CD4-positive, alpha-beta T cell treated with Interleukin-17A for 4 hours (primary cell): ENCODE data around the gene POP7.
"Not testable (repeated sequence)": the region's sequence is repeated elsewhere in the genome, so short reads cannot be mapped to it uniquely, and the experiment has no call there.

Experiments
- DNase-seq: peaks from one replicate; pipeline ENCODE4 v3.0.0-alpha.2; 2020; ENCODE audit warnings: mixed read lengths

POP7 gene

DNA sequence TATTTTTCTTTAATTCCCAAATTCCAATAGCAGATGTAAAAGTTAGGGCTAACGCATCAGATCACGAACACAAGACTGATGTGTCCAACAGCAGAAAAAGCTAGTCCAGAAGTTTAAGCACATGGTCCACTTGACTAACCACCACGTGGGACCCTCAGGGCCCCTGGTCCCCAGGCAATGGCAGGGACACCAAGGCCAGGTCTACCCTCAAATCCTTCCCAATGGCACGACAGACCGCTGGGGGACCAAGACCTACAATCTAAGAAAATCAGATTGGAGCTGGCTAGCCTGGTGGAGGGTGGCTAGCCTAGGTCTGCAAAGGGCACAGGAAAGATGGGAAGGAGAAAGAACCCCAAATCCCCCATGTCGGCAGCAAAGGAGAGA is 13.4 kb upstream of the POP7 start:
- DNase-seq, result no peak

DNA sequence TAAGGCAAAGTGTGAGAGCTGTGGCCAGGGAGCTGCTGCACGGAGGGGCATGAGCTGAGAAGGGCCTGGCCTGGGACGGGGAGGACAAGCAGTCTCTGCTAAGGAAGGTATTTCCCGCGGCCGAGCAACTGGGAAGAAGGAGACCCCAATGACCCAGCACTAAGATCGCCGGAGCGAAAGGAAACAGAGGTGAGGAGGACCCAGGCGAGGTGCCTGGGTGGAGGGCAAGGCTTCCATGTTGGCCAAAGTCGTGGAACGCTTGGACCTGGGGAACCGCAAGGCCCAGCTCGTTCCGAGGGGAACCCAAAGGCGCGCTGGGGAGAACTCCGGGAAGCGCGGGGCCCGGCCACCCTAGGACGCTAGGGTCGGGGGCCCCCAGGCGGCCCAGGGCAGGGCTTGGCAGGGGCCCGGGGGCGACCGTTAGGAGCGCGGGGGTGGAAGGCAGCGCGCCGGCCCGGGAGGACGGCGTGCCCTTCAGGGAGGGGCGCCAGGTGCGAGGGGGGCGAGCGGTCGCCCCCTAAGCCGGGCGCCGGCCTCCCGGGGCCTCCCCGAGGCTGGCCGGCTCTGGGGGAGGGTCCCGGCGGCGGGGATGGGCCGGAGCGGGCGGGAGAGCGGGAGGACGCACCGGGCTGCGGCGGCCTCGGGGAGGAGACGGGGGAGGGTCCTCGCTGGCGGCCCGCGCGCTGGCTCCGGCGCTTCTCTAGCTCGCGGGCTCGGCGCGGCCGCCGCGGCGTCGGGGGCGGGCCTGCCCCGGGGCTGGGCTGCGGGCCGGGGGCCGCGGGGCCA is 12.4 kb upstream of the POP7 start:
- DNase-seq, result no peak

DNA sequence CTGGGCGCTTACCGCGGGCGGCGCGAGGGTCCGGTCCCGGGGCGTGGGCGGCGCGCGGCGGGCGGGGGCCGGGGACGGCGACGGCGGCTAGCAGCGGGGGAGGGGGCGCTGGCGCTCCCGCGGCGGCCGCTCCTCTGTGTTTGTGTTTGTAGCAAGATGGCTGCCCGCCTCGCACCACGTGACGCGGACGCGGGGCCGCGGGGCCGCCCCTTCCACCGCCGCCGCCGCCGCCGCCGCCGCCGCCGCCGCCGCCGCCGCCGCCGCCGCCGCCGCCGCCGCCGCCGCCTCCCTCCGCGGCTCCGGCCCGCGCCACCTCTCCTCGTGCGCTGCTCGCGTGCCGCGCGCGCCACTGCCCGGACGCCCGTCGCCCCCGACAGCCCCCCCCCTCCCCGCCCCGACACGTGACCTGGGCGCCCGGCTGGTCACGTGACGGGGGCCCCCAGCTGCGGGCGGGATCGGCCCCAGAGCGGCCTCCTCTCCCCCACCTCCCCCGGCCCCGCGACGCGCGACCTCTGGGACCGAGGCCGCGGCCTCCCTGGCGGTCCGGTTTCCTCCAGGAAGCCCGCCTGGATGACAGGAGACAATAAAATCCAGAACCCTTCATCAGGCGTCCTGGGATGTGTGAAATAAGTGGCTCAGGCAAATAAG is 11.7 kb upstream of the POP7 start, which contains the start of gene GIGYF1:
Gene GIGYF1, minus strand, starts transcription at position 153 of the 648 bp plus-strand sequence. CDS start 6,012 bp downstream, outside the sequence.
- DNase-seq, result peak; percentile 81

DNA sequence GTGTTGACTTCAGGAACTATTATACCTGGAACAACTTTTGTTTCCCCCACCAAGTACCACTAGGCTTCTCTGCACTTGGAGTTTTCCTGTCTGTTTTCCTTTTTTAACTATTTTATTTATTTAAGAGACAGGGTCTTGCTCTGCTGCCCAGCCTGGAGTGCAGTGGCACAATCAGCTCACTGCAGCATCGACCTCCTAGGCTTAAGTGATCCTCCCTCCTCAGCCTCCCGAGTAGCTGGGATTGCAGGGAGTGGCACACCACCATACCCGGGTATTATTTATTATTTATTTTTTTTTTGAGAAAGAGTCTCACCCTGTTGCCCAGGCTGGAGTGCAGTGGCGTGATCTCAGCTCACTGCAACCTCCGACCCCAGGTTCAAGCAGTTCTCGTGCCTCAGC is 9.8 kb upstream of the POP7 start:
- no peak for DNase-seq

DNA sequence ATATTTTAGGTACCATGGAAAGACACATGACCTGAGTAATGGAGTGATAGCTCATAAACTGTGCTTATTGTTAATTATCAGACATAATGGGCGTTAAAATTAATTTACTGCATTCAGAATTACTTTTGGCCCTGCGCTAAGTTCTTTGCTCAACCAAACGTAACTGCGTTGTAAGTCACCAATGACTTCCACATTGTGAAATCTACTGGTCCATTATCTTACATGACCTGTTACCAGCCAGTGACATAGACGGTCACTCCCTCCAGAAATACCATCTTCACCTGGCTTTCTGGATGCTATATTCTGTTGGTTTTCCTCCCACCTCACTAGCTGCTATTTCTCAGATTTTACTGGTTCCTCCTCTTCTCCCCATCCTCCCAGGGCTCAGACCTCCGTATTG is 6.9 kb upstream of the POP7 start:
- no peak for DNase-seq

DNA sequence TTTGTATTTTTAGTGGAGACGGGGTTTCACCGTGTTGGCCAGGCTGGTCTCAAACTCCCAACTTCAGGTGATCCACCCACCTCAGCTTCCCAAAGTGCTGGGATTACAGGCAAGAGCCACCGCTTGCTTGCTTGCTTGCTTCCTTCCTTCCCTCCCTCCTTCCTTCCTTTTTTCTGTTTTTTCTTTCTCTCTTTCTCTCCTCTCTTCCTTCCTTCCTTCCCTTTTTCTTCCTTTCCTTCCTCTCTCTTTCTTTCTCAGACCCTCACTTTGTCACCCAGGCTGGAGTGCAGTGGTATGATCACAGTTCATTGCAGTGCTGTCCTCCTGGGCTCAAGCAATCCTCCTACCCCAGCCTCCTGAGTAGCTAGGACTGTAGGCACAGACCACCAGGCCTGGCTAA is 4.8 kb upstream of the POP7 start:
- not testable (repeated sequence) for DNase-seq

DNA sequence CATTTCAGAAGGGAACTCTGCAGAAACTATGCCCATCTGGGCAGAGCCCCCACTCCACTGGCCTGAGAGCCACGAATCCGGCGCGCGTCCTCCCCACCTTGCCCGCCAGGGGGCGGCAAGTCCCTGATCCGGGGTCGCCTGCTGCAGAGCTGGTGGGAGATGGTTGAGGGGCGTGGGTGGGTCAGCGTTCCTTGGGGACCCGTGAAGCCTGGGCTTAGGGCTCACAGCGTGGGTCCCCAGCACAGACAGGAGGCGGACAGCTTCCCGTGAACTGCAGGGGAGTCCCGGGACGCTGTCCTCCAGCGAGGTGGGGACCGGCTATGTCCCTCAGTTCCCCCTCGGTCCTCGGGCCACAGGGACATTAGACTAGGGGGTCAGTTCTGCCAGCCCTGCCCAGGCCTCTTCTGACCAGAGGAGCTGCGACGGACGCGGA is 585 bp upstream of the POP7 start:
- peak; percentile 82 for DNase-seq

DNA sequence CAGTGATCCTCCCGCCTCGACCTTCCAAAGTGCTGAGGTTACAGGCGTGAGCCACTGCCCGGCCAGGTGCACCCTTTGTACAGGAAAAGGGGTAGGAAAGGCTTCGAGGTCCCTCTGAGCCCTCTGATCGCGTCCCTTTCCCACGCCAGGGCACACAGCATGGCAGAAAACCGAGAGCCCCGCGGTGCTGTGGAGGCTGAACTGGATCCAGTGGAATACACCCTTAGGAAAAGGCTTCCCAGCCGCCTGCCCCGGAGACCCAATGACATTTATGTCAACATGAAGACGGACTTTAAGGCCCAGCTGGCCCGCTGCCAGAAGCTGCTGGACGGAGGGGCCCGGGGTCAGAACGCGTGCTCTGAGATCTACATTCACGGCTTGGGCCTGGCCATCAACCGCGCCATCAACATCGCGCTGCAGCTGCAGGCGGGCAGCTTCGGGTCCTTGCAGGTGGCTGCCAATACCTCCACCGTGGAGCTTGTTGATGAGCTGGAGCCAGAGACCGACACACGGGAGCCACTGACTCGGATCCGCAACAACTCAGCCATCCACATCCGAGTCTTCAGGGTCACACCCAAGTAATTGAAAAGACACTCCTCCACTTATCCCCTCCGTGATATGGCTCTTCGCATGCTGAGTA is 871 bp downstream of the POP7 start:
- DNase-seq, result no peak

DNA sequence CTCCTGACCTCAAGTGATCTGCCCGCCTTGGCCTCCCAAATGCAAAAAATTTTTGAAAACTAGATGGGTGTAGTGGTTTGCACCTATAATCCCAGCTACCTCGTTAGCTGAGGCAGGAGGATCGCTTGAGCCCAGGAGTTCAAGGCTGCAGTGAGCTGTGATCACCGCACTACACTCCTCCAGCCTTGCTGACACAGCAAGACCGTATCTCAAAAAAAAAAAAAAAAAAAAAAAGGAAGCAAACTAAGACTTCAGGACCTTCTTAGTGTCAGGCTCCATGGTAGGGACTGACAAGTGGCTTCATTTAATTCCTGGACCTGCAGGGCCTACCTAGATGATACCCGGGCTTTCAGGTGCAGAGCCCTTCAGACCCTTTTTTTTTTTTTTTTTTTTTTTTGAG is 2.5 kb downstream of the POP7 start:
- no peak for DNase-seq

DNA sequence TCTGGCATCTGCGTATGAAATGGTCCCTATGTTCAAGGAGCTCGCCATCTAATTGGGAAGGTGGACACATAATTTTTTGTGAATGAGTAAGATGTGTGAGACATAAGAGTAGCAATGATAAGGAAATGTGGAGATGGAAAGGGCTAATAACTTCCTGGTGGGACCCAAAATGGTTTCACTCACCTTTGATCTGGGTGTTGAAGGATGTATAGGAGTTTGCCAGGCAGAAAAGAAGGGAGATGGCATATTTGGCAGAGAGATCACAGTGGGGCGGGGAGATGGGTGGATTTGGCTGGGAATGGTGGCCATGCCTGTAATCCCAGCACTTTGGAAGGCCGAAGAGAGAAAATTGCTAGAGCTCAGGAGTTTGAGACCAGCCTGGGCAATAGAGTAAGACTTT is 4.5 kb downstream of the POP7 start:
- no peak for DNase-seq

DNA sequence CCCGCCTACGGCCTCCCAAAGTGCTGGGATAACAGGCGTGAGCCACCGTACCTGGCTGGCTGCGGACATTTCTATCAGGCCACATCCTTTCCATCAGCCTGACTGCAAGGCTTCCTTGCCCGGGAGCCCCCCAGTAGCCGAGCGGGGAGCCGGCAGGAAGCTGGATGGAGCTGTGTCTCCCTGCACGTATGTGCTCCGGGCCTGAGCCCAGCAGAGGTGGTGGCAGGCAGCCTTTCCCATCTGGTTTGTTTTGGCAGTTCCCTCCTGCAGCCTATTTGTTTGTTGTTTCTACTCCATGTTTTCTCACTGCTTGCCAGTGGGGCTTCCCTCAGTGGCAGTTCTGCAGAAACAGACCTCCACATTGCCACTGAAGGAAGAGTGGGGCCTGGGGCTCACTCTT is 5.4 kb downstream of the POP7 start:
- no peak for DNase-seq

DNA sequence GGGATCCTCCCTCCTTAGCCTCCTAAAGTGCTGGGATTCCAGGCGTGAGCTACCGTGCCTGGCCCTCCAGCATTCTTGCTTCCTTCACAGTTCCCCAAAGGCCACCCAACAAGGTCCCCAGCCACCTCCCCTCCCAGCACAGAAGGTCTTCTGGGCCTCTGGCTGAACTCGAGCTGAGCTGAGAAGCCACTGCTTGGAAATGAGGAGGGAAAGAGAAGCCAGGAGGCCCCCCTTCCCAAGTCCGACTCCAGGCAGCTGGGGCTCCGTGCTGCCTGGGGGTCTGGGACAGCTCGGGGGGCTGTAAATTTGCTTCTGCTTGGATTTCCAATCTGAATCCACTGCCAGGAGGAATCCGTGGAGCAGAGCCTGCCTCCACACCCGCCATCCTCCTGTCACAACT is 8.8 kb downstream of the POP7 start:
- DNase-seq, result no peak

DNA sequence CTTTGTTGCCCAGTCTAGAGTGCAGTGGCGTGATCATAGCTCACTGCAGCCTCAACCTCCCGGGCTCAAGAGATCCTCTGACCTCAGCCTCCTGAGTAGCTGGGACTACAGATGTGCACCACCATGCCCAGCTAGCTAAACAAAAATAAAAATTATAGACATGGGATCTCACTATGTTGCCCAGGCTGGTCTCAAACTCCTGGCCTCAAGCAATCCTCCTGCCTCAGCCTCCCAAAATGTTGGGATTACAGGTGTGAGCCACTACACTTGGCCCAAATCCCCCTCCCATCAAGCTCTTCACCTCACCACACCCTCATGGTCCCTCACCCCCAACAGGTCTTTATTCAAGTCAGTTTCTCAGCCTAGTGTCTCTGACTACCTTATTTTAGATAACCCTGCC is 11.2 kb downstream of the POP7 start:
- not testable (repeated sequence) for DNase-seq

DNA sequence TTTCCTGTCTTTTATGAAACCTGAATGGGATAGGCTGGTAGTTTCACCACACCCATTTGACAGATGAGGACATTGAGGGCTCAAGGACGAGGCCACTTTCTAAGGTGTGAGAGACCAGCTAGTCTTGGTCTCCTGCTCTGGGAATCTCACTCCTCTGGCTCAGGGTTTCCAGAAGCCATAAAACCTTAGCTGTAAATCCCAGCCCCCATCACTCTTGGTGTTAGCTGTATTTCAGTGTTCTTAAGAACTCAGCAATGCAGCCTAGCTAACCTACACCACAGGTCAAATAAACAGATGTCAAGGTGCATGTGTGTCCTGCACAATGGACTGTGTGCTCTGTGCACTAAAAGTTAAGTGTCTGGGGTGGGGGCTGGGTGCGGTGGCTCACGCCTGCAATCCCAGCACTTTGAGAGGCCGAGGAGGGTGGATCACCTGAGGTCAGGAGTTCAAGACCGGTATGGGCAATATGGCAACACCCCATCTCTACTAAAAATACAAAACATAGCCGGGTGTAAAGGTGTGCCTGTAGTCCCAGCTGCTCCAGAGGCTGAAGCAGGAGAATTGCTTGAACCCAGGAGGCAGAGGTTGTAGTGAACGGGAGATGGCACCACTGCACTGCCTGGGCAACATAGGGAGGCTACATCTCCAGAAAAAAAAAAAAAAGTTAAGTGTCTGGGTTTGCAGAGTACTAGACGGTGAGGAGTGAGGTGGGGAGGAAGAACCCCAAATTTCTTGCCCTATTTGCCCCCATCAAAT is 13.8 kb downstream of the POP7 start:
- no peak for DNase-seq

DNA sequence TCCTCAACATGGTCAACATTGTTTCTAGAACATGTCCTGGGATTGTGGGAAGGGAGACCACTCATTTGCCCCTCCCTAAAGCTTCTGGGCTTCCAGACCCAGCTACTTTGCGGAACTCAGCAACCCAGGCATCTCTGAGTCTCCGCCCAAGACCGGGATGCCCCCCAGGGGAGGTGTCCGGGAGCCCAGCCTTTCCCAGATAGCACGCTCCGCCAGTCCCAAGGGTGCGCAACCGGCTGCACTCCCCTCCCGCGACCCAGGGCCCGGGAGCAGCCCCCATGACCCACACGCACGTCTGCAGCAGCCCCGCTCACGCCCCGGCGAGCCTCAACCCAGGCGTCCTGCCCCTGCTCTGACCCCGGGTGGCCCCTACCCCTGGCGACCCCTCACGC is 14.4 kb downstream of the POP7 start, which contains the start of gene EPO:
Gene EPO, plus strand, starts transcription at position 190 of the 392 bp plus-strand sequence. CDS start 513 bp downstream, outside the sequence.
- DNase-seq, result no peak

DNA sequence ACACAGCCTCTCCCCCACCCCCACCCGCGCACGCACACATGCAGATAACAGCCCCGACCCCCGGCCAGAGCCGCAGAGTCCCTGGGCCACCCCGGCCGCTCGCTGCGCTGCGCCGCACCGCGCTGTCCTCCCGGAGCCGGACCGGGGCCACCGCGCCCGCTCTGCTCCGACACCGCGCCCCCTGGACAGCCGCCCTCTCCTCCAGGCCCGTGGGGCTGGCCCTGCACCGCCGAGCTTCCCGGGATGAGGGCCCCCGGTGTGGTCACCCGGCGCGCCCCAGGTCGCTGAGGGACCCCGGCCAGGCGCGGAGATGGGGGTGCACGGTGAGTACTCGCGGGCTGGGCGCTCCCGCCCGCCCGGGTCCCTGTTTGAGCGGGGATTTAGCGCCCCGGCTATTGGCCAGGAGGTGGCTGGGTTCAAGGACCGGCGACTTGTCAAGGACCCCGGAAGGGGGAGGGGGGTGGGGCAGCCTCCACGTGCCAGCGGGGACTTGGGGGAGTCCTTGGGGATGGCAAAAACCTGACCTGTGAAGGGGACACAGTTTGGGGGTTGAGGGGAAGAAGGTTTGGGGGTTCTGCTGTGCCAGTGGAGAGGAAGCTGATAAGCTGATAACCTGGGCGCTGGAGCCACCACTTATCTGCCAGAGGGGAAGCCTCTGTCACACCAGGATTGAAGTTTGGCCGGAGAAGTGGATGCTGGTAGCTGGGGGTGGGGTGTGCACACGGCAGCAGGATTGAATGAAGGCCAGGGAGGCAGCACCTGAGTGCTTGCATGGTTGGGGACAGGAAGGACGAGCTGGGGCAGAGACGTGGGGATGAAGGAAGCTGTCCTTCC is 15.0 kb downstream of the POP7 start:
- no peak for DNase-seq

DNA sequence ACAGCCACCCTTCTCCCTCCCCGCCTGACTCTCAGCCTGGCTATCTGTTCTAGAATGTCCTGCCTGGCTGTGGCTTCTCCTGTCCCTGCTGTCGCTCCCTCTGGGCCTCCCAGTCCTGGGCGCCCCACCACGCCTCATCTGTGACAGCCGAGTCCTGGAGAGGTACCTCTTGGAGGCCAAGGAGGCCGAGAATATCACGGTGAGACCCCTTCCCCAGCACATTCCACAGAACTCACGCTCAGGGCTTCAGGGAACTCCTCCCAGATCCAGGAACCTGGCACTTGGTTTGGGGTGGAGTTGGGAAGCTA is 15.5 kb downstream of the POP7 start:
- DNase-seq, result no peak

DNA sequence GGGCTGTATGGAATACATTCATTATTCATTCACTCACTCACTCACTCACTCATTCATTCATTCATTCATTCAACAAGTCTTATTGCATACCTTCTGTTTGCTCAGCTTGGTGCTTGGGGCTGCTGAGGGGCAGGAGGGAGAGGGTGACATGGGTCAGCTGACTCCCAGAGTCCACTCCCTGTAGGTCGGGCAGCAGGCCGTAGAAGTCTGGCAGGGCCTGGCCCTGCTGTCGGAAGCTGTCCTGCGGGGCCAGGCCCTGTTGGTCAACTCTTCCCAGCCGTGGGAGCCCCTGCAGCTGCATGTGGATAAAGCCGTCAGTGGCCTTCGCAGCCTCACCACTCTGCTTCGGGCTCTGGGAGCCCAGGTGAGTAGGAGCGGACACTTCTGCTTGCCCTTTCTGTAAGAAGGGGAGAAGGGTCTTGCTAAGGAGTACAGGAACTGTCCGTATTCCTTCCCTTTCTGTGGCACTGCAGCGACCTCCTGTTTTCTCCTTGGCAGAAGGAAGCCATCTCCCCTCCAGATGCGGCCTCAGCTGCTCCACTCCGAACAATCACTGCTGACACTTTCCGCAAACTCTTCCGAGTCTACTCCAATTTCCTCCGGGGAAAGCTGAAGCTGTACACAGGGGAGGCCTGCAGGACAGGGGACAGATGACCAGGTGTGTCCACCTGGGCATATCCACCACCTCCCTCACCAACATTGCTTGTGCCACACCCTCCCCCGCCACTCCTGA is 16.7 kb downstream of the POP7 start:
- no peak for DNase-seq

DNA sequence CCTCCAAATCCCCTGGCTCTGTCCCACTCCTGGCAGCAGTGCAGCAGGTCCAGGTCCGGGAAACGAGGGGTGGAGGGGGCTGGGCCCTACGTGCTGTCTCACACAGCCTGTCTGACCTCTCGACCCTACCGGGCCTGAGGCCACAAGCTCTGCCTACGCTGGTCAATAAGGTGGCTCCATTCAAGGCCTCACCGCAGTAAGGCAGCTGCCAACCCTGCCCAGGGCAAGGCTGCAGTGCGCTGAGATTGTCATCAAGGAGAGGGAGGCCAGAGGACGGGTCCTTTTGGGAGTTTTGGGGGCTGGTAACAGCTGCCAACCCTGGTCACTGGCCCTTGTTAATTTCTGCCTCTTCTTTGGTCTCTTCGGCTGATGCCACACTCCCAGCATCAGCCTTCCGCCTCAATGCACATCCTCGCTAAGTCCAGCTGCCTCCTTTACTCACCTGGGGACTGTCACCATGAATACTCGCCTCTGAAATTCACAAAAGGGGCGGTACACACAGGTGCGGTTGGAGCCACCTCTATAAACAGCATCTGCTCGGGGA is 17.9 kb downstream of the POP7 start:
- DNase-seq, result no peak

DNA sequence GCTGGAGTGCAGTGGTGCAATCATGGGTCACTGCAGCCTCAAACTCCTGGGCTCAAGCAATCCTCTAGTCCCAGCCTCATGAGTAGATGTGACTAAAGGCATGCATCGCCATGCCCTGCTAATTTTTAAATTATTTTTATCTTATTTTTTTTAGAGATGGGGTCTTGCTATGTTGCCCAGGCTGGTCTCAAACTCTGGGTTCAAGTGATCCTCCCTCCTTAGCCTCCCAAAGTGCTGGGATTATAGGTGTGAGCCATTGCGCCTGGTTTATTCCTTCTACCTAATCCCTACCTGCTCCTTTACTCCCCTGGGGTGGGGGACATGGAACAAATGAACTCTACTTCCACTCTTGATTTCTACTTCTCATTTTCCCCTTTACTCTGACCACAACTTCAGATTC is 18.4 kb downstream of the POP7 start:
- DNase-seq, result not testable (repeated sequence)

DNA sequence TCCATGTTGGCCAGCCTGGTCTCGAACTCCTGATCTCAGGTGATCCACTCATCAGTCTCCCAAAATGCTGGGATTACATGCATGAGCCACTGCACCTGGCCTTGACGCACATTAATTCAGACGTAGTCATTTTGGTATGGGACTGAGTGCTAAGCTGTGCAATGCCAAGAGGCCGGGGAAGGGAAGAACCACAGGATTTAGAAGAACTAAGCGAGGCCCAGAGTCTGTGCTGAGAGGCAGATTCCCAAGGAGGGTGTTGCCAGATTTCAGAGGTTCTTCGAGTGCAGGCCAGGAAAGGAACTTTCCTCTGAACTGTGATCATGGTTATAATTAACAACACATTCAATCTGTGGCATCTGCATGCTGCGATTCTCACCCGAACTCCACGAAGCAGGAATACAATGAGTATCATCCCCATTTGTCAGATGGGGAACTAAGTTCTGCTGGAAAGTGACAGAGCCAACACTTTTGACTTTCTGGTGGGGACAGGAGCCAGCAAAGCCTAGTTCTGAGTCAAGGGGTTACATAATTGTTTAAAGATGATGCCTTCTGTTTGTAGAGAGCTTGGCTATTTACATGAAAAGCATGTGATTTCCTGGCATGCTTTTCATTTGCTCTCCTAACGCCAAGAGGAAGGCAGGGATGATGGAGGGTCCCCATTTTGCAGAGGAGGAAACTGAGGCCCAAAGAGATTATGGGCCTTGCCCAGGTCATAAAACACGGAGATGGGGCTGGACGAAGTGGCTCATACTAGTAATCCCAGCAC is 21.3 kb downstream of the POP7 start:
- no peak for DNase-seq
